Mesothelial cell of epicardium (in vitro differentiated cells): ENCODE results near the gene GDF9. TPM values are rescaled to one million over a fixed set of nuclear protein-coding genes. Genes with fewer than 3 reads are reported as not detected.
A peak's percentile ranks its signal among the peaks of the same experiment; 100 is the strongest.

Source experiments
- DNase-seq, 2 experiments: peaks; one replicate each; pipeline ENCODE4 v3.0.0; 2021; ENCODE audit warnings: low spot score in 2 of 2; ENCODE audit not compliant: unreplicated experiment in 2 of 2
- H3K27ac Mint-ChIP-seq: 2 replicates; pipeline ENCODE4 v1.8.0; 2021; ENCODE audit warnings: mixed read lengths
- H3K27me3 Mint-ChIP-seq: 2 replicates; pipeline ENCODE4 v1.8.0; 2021; ENCODE audit warnings: low read depth, mixed read lengths
- H3K36me3 Mint-ChIP-seq: 2 replicates; pipeline ENCODE4 v1.8.0; 2021; ENCODE audit warnings: mixed read lengths
- H3K4me1 Mint-ChIP-seq: 2 replicates; pipeline ENCODE4 v1.8.0; 2021; ENCODE audit warnings: mixed read lengths
- H3K4me3 Mint-ChIP-seq: 2 replicates; pipeline ENCODE4 v1.8.0; 2021; ENCODE audit warnings: mild to moderate bottlenecking, moderate library complexity, mixed read lengths
- H3K9me3 Mint-ChIP-seq: 2 replicates; pipeline ENCODE4 v1.8.0; 2021; ENCODE audit warnings: mixed read lengths
- total RNA-seq: library from RNA; stranded (reverse); gene quantifications from 3 replicates; pipeline ENCODE4 v1.2.1, GENCODE V29; 2021
- TF ChIP-seq, protein P1 (sequence below): fragments of 200-600 bp; sonication (generic); IDR thresholded peaks from one replicate; pipeline ENCODE4 v1.5.0; 2021; ENCODE audit warnings: antibody characterized with exemption; ENCODE audit not compliant: unreplicated experiment

Gene GDF9
- total RNA-seq, 1 donor from 2014 or later: 0.98 TPM

- H3K4me1 Mint-ChIP-seq: peaks cover 18% of the 10 kb centered on the region
- DNase-seq: peak; percentile 37 to 53
- H3K27me3 Mint-ChIP-seq: peaks cover 36% of the 10 kb centered on the region
- H3K36me3 Mint-ChIP-seq: no peaks in the 10 kb centered on the region
- H3K27ac Mint-ChIP-seq: no peak overlapping the region
- no peaks in the 10 kb centered on the region for H3K9me3 Mint-ChIP-seq
- TF ChIP-seq, protein P1, sequence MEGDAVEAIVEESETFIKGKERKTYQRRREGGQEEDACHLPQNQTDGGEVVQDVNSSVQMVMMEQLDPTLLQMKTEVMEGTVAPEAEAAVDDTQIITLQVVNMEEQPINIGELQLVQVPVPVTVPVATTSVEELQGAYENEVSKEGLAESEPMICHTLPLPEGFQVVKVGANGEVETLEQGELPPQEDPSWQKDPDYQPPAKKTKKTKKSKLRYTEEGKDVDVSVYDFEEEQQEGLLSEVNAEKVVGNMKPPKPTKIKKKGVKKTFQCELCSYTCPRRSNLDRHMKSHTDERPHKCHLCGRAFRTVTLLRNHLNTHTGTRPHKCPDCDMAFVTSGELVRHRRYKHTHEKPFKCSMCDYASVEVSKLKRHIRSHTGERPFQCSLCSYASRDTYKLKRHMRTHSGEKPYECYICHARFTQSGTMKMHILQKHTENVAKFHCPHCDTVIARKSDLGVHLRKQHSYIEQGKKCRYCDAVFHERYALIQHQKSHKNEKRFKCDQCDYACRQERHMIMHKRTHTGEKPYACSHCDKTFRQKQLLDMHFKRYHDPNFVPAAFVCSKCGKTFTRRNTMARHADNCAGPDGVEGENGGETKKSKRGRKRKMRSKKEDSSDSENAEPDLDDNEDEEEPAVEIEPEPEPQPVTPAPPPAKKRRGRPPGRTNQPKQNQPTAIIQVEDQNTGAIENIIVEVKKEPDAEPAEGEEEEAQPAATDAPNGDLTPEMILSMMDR: no peak
- H3K4me3 Mint-ChIP-seq: peak overlapping the region; percentile 36
These were observed 41.0 kb downstream of the GDF9 start for GRCh38 chr5:132825033-132825833.

GRCh38 chr5:132824426-132824825 is 41.8 kb downstream of the GDF9 start:
- TF ChIP-seq, protein P1: no peak
- Mint-ChIP-seq H3K27me3 (peaks cover 33% of the 10 kb centered on the region), H3K4me1 (peaks cover 20% of the 10 kb centered on the region), H3K27ac (no peak overlapping the region), H3K4me3 (peak overlapping the region; percentile 17), H3K36me3 (no peaks in the 10 kb centered on the region), H3K9me3 (no peaks in the 10 kb centered on the region)
- DNase-seq: no peak

DNA sequence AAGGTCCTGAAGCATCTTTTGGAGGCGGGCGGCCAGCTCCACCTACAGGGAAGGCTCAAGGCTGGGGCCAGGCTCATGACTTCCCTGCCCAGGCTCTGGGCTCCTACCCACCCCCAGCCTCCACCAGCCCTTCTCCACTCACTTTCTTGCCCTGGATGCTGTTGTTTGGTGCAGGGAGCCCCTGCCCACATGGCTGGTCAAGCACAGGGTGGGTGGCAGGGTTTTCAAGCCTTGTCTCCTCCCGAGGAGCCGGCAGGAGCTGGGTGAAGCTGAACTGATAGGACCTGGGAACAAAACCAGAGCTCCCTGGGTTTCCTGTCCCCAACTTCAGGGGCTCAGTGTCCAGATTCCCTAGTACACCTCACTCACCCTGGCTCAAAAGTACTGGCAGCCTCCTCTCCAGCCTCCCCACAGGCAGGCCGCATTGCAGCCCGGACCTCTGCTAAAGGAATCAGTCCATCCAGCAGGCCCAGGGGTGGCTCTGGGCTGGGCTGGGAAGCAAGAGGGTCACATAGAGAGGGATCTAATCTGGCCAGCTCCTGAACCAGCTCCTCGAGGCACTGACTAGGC is 42.7 kb downstream of the GDF9 start:
- TF ChIP-seq, protein P1: no peak
- Mint-ChIP-seq H3K36me3 (no peaks in the 10 kb centered on the region), H3K9me3 (no peaks in the 10 kb centered on the region), H3K4me3 (peak overlapping the region; percentile 59), H3K27ac (no peak overlapping the region), H3K4me1 (peaks cover 15% of the 10 kb centered on the region), H3K27me3 (peaks cover 26% of the 10 kb centered on the region)
- no peak for DNase-seq

GRCh38 chr5:132822650-132823480 is 43.4 kb downstream of the GDF9 start:
- Mint-ChIP-seq H3K27ac (no peak overlapping the region), H3K36me3 (no peaks in the 10 kb centered on the region), H3K27me3 (peaks cover 19% of the 10 kb centered on the region), H3K9me3 (no peaks in the 10 kb centered on the region), H3K4me1 (peaks cover 15% of the 10 kb centered on the region), H3K4me3 (peak overlapping the region; percentile 59)
- DNase-seq: peak; percentile 33 to 71
- TF ChIP-seq, protein P1: no peak

DNA sequence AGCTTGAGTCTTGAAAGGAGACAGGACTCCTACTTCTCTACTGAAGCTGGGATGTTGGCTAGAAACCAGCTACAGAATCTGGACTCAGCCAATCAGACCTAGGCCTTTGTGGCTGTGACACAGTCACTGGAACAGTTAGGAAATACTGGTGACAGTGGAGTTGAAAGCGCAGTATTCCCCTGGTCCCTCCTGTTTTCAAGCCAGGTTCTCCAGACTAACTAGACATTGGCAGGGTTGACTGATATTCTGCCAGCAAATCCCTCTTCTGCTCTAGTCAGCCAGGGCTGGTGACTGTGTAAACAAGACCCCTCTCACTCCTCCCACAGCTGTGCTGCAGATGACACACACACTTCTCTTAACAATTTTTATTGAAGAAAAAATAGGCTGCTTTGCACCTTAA is 44.5 kb downstream of the GDF9 start:
- H3K36me3 Mint-ChIP-seq: no peaks in the 10 kb centered on the region
- TF ChIP-seq, protein P1: no peak
- no peak for DNase-seq
- H3K9me3 Mint-ChIP-seq: no peaks in the 10 kb centered on the region
- peaks cover 15% of the 10 kb centered on the region for H3K4me1 Mint-ChIP-seq
- H3K27ac Mint-ChIP-seq: peak overlapping the region; percentile 47
- H3K4me3 Mint-ChIP-seq: peak overlapping the region; percentile 28
- H3K27me3 Mint-ChIP-seq: peaks cover 9% of the 10 kb centered on the region
